Effector memory CD4-positive, alpha-beta T cell (primary cell): ENCODE measurements around the gene MIDN.
"Not testable (repeated sequence)": the region's sequence is repeated elsewhere in the genome, so short reads cannot be mapped to it uniquely, and the experiment has no call there.

Source experiments
- DNase-seq, 3 donors: peaks; one replicate each; pipeline ENCODE4 v3.0.0-alpha.2; 2020
- H3K27ac ChIP-seq: 2 replicates; pipeline ENCODE4 v1.7.0; 2013; ENCODE audit warnings: mild to moderate bottlenecking, low read length, moderate library complexity; ENCODE audit not compliant: insufficient read depth, poor library complexity, severe bottlenecking
- H3K27me3 ChIP-seq: replicated peaks from 2 replicates; pipeline ENCODE4 v1.7.0; 2013; ENCODE audit warnings: mild to moderate bottlenecking, low read length; ENCODE audit not compliant: insufficient read depth, control insufficient read depth, poor library complexity, severe bottlenecking
- H3K36me3 ChIP-seq: 2 replicates; pipeline ENCODE4 v1.7.0; 2013; ENCODE audit warnings: mild to moderate bottlenecking, low read length, moderate library complexity; ENCODE audit not compliant: control insufficient read depth, insufficient read depth
- H3K4me1 ChIP-seq: 2 replicates; pipeline ENCODE4 v1.7.0; 2013; ENCODE audit warnings: low read length, mild to moderate bottlenecking; ENCODE audit not compliant: control insufficient read depth, insufficient read depth, poor library complexity, severe bottlenecking
- H3K4me3 ChIP-seq: 2 replicates; pipeline ENCODE4 v1.7.0; 2013; ENCODE audit warnings: low read length, low read depth, mild to moderate bottlenecking; ENCODE audit not compliant: insufficient read depth, poor library complexity, severe bottlenecking
- H3K9me3 ChIP-seq: 2 replicates; pipeline ENCODE4 v1.7.0; 2013; ENCODE audit warnings: mild to moderate bottlenecking, low read length, moderate library complexity; ENCODE audit not compliant: control insufficient read depth

MIDN gene

GRCh38 chr19:1296575-1297271 is 48.3 kb downstream of the MIDN start:
- Histone ChIP-seq H3K4me3 (no peak overlapping the region), H3K4me1 (peaks cover 6% of the 10 kb centered on the region), H3K36me3 (no peaks in the 10 kb centered on the region), H3K27ac (no peak overlapping the region), H3K27me3 (peaks cover 28% of the 10 kb centered on the region), H3K9me3 (no peaks in the 10 kb centered on the region)
- no peak for DNase-seq

GRCh38 chr19:1298235-1298634 is 49.9 kb downstream of the MIDN start:
- Histone ChIP-seq H3K9me3 (no peaks in the 10 kb centered on the region), H3K4me3 (no peak overlapping the region), H3K4me1 (peaks cover 6% of the 10 kb centered on the region), H3K36me3 (no peaks in the 10 kb centered on the region), H3K27me3 (peaks cover 18% of the 10 kb centered on the region), H3K27ac (no peak overlapping the region)
- no peak for DNase-seq

- no peaks in the 10 kb centered on the region for H3K9me3 ChIP-seq
- peaks cover 8% of the 10 kb centered on the region for H3K27me3 ChIP-seq
- peaks cover 6% of the 10 kb centered on the region for H3K4me1 ChIP-seq
- H3K4me3 ChIP-seq = no peak overlapping the region
- no peak overlapping the region for H3K27ac ChIP-seq
- DNase-seq = no peak
- no peaks in the 10 kb centered on the region for H3K36me3 ChIP-seq
These were observed 51.4 kb downstream of the MIDN start for GRCh38 chr19:1299801-1300200.

- H3K4me3 ChIP-seq = no peak overlapping the region
- H3K27ac ChIP-seq = no peak overlapping the region
- DNase-seq = no peak
- H3K36me3 ChIP-seq = no peaks in the 10 kb centered on the region
- H3K9me3 ChIP-seq = no peaks in the 10 kb centered on the region
- H3K4me1 ChIP-seq = no peaks in the 10 kb centered on the region
- H3K27me3 ChIP-seq = no peaks in the 10 kb centered on the region
These were observed 52.5 kb downstream of the MIDN start for GRCh38 chr19:1300744-1301490.

- Histone ChIP-seq H3K27me3 (no peaks in the 10 kb centered on the region), H3K4me3 (no peak overlapping the region), H3K9me3 (no peaks in the 10 kb centered on the region), H3K4me1 (no peaks in the 10 kb centered on the region), H3K36me3 (no peaks in the 10 kb centered on the region), H3K27ac (no peak overlapping the region)
- no peak for DNase-seq
These were observed 54.3 kb downstream of the MIDN start for GRCh38 chr19:1302533-1303239.

GRCh38 chr19:1304197-1304924 is 56.0 kb downstream of the MIDN start:
- DNase-seq = no peak
- no peaks in the 10 kb centered on the region for H3K27me3 ChIP-seq
- H3K4me3 ChIP-seq = no peak overlapping the region
- H3K36me3 ChIP-seq = no peaks in the 10 kb centered on the region
- no peaks in the 10 kb centered on the region for H3K9me3 ChIP-seq
- no peaks in the 10 kb centered on the region for H3K4me1 ChIP-seq
- H3K27ac ChIP-seq = no peak overlapping the region

- H3K4me3 ChIP-seq, H3K27me3 ChIP-seq, DNase-seq, H3K27ac ChIP-seq, H3K4me1 ChIP-seq, H3K9me3 ChIP-seq, H3K36me3 ChIP-seq: not testable (repeated sequence)
These were observed 57.0 kb downstream of the MIDN start for GRCh38 chr19:1305354-1305753.

GRCh38 chr19:1307320-1307719 is 58.9 kb downstream of the MIDN start:
- Histone ChIP-seq H3K27ac (no peak overlapping the region), H3K36me3 (no peaks in the 10 kb centered on the region), H3K9me3 (no peaks in the 10 kb centered on the region), H3K27me3 (no peaks in the 10 kb centered on the region), H3K4me1 (no peaks in the 10 kb centered on the region), H3K4me3 (no peak overlapping the region)
- no peak for DNase-seq

GRCh38 chr19:1307755-1308303 is 59.4 kb downstream of the MIDN start:
- Histone ChIP-seq H3K9me3 (no peaks in the 10 kb centered on the region), H3K27me3 (no peaks in the 10 kb centered on the region), H3K4me3 (no peak overlapping the region), H3K4me1 (no peaks in the 10 kb centered on the region), H3K27ac (no peak overlapping the region), H3K36me3 (no peaks in the 10 kb centered on the region)
- no peak for DNase-seq
